Jurkat, Clone E6-1 (cell line): ENCODE measurements around the gene AK6. TPM values are rescaled to one million over a fixed set of nuclear protein-coding genes. Genes with fewer than 3 reads are reported as not detected.
A peak's percentile ranks its signal among the peaks of the same experiment; 100 is the strongest.
"Not testable (repeated sequence)": the region's sequence is repeated elsewhere in the genome, so short reads cannot be mapped to it uniquely, and the experiment has no call there.

Experiments
- DNase-seq: peaks from one replicate; pipeline ENCODE4 v3.0.0-alpha.2; 2011; ENCODE audit warnings: low read depth, low spot score
- H3K4me3 ChIP-seq: 2 replicates; pipeline ENCODE4 v1.5.1; 2011; ENCODE audit warnings: mild to moderate bottlenecking, low read length, control low read depth, moderate library complexity
- polyA plus RNA-seq: library from polyadenylated mRNA; unstranded; fragments of >200 nt; gene quantifications from one replicate; pipeline ENCODE4 v1.2.1, GENCODE V29; 2012; ENCODE audit warnings: missing spikeins; ENCODE audit not compliant: insufficient read length, insufficient read depth

AK6 gene
- polyA plus RNA-seq = 130 TPM

DNA sequence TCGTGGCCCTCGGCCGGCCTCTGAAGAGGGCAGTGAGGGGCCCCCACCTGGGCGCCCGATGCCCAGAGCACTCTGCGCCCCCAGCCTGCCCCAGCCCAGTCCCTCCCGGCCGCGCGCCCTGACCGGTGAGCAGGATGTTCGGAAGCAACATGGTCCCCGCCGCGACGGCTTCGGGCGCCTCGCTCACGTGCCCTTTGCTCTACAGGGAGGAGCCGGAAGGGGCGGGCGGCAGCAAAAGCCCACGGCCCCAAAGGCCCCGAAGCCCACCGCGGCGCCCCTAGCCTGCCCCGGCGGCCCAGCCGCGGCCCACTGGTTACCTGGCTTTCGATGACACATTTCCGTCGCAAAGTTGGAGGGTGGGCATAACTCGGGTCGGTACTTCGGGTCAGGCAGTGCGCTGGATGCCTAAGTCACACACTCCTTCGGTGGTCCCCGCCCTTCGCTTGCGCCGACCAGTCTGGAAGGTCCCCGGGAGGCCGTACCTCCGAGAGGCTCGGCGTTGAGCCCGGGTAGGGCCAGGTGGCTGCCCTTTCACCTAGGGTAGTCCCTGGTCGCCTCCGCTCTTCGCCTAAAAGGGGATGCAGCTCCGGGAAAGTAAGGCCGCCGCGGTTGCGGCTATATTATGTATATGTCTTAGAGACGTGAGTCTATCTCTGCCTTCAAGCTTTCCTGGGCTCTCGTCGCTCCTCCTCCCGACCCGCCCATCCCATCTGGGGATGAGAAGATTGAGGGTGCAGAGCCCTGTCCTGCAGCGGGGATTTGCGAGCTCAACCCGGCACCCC lies at the start of gene AK6, which contains the start of the genes RAD17 and TAF9:
TSS of gene AK6 (minus strand) at position 181 of the 782 bp plus-strand sequence. CDS start at position 151, 30 bp downstream.
TSS of gene RAD17 (plus strand) at position 479 of the 782 bp plus-strand sequence. CDS start 2,391 bp downstream, outside the sequence.
TSS of gene TAF9 (minus strand) at position 181 of the 782 bp plus-strand sequence. CDS start 3,783 bp downstream, outside the sequence.
- peak; percentile 92 for DNase-seq
- peak within 1 kb of the TSS; percentile 97 for H3K4me3 ChIP-seq

- H3K4me3 ChIP-seq = no peak overlapping the region
- DNase-seq = no peak
Measured at GRCh38 chr5:69418554-69418953, 49.2 kb upstream of the AK6 start.

DNA sequence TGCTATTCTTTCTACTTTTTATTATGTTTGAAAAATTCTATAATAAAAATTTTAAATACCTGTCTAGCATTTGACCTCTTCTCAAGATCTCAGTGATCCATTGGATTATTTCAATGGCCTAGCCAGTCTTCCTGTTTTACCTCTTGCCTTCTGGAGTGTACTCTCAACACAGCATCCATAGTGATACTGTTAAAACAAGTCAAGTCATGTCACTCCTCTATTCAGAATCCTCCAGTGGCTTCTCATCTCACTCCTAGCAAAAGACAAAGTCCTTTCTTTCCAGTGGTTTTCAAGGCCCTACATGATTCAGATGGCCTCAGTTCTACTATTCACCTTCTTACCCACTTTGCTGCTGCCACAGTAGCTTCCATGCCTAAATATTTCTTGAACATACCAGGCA lies 47.4 kb upstream of the AK6 start:
- no peak for DNase-seq
- no peak overlapping the region for H3K4me3 ChIP-seq

DNA sequence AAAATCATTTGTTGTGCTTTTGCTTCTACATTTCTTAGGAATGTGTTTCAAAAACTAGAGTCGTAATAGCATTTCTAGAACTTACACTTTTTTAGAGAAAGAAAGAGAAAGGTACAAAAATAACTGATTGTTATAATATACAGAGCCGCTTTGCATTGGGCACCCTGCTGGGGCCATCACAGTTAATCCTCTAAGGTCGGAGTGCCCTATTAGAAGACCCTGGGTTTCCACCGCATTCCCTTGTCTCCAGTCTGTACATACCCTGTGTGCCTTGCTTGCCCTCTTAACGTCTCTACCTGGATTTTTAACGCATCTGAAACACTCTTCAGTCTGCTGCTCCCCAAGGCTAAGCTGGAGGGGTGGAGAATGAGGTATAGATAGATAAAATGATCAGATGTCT lies 46.9 kb upstream of the AK6 start:
- no peak overlapping the region for H3K4me3 ChIP-seq
- DNase-seq = no peak

- H3K4me3 ChIP-seq = no peak overlapping the region
- no peak for DNase-seq
Measured at GRCh38 chr5:69415584-69415958, 46.3 kb upstream of the AK6 start.

- no peak within 1 kb of the TSS for H3K4me3 ChIP-seq
- no peak for DNase-seq
Measured at GRCh38 chr5:69414885-69415583, 45.7 kb upstream of the AK6 start, which contains the start of gene MARVELD2. Gene MARVELD2, plus strand, starts transcription at chr5:69415116. Its CDS starts 4,270 bp downstream, at chr5:69419386.

GRCh38 chr5:69404659-69405330 lies 35.5 kb upstream of the AK6 start:
- no peak for DNase-seq
- no peak overlapping the region for H3K4me3 ChIP-seq

GRCh38 chr5:69378376-69378775 lies 9.1 kb upstream of the AK6 start:
- no peak for DNase-seq
- no peak overlapping the region for H3K4me3 ChIP-seq

- H3K4me3 ChIP-seq = no peak overlapping the region
- no peak for DNase-seq
Measured at GRCh38 chr5:69374911-69375446, 5.7 kb upstream of the AK6 start.

- no peak overlapping the region for H3K4me3 ChIP-seq
- DNase-seq = no peak
Measured at GRCh38 chr5:69372394-69372793, 3.1 kb upstream of the AK6 start.

GRCh38 chr5:69370335-69370734 lies 1.0 kb upstream of the AK6 start:
- DNase-seq = not testable (repeated sequence)
- H3K4me3 ChIP-seq = peak overlapping the region; percentile 97

GRCh38 chr5:69368458-69369339 lies 621 bp downstream of the AK6 start:
- peak overlapping the region; percentile 97 for H3K4me3 ChIP-seq
- DNase-seq = peak; percentile 37

DNA sequence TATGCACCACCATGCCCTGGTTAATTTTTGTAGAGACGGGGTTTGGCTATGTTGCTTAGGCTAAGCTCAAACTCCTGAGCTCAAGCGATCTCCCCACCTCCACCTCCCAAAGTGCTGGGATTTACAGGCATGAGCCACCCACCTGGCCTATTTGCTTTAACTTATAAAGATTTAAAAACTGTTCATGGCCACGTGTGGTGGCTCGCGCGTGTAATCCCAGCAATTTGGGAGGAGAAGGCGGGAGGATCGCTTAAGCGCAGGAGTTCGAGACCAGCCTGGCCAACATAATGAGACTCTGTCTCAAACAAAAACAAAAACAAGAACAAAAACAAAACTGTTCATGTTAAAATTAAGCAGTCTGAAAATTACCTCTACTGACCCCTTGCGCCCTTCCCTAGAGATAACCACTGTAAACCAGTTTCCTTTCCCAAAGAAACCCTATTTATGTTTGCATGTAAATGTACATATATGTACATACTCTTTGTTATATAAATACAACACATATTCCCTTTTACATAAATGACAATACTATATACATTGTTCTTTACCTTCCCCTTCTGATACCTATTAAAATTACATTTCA lies 1.5 kb downstream of the AK6 start:
- peak overlapping the region; percentile 97 for H3K4me3 ChIP-seq
- DNase-seq = no peak

DNA sequence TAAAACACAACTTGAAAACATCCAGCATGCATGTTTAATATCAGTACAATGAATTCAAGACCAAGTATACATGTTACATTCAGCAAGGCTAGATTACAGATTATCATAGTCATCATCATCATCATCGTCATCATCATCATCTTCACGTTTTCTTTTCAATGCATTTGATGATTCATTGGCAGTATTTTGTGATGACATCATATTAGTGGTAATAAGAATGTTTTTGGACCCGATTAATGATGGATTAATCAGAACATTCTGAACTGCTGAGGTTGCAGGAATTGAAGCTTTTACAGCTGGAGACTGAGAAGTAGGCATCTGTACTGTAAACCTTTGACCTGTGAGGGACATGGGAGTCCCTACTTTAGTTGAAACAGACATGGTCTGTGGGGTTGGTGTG lies 4.5 kb downstream of the AK6 start:
- DNase-seq = no peak
- H3K4me3 ChIP-seq = no peak overlapping the region

DNA sequence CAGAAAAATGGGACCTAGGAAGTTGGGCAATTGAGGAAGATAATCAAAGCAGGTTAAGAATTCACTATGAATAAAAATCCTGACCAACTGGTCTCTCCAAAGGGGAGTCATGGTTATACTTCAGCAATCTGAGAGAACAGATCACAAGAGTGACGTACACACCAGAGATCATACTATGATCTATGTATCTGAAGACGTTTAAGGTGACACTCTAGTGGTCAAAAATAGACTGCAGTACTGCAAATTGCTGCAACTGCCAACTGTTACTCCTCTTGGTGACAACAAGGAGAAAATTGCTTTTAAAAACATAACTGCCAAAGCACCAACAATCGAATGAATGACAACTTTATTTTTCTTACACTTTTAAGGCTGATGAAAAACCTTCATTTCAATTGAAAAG lies 4.9 kb downstream of the AK6 start:
- H3K4me3 ChIP-seq = no peak overlapping the region
- peak; percentile 47 for DNase-seq

DNA sequence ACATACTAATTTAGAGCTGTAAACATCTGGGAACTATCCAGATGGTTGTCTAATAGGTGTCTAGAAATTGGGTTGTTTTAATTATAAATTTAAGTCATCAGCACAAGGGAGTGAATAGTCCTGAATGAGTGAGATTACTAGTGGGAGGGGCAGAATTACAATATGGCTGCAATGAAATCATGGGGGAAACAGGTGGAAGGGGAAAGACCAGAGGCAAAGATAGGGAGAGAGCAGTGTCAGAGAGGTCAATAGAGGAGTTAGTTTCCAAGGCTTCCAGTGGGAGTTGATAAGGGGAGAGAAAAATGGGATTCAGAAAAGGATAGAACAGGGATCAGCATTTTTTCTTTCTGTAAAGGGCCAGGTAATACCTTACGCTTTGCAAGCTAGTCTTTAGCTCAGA lies 8.9 kb downstream of the AK6 start:
- no peak for DNase-seq
- H3K4me3 ChIP-seq = no peak overlapping the region

DNA sequence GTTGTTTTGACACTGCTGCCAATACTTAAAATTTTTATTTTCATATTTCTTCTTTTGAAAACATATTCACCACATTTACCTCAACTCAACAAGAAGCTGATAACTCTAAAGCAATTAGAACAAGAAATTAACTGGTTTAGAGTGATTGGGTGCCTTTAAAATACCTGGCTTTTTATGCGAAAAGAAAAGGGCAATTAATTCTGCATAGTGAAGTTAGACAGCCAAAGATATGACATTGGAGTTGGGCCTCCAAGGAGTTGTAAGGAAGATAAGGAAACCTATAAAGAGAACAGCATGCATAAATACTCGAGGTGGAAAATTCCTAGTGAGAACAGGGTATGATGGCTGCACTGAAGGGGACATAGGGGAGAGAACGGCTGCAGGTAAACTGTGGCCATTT lies 9.6 kb downstream of the AK6 start:
- H3K4me3 ChIP-seq = no peak overlapping the region
- DNase-seq = no peak

DNA sequence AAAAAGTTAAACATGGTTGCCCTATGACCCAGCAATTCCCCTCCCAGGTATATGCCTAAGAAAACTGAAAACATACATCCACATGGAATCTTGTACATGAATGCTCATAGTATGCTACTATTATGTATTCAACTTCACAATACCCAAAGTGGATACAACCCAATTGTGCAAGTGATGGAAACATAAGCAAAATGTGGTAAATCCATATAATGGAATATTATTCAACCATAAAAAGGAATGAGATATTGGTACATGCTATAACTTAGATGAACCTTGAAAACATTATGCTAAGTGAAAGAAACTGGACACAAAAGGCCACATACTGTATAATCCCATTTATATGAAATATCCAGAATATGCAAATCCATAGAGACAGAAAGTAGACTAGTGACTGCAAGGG lies 18.7 kb downstream of the AK6 start:
- DNase-seq = no peak
- no peak overlapping the region for H3K4me3 ChIP-seq
